PC-3 (cell line): ENCODE measurements around the gene COA1. TPM values are rescaled to one million over a fixed set of nuclear protein-coding genes. Genes with fewer than 3 reads are reported as not detected.

Experiments used
- ATAC-seq: fragments of 200-7000 bp; cut with Tn5 transposase; 2 replicates; pipeline ENCODE4 v1.9.1; 2020; ENCODE audit warnings: mild to moderate bottlenecking, moderate library complexity
- BruUV-seq: library from RNA; stranded (reverse); fragments of 400-500 nt; replicated peaks from 2 replicates; lab custom pipeline; 2021; lab: Mats Ljungman, UMichigan
- CTCF ChIA-PET: fragments of 300-600 bp; sonication (Branson Sonifier 250); formaldehyde crosslinking; loops from one replicate; lab custom pipeline; 2022; ENCODE audit warnings: antibody characterized with exemption; lab: Charles Lee
- POLR2A ChIA-PET: fragments of 300-600 bp; sonication (Branson Sonifier 250); formaldehyde crosslinking; loops from one replicate; lab custom pipeline; 2022; ENCODE audit warnings: antibody characterized with exemption; ENCODE audit not compliant: unreplicated experiment; lab: Charles Lee
- DNase-seq: peaks from one replicate; pipeline ENCODE4 v3.0.0-alpha.2; 2015
- H2AFZ ChIP-seq: fragments of 300-600 bp; sonication (generic); 2 replicates; pipeline ENCODE4 v1.6.0; 2016; ENCODE audit warnings: antibody characterized with exemption, low read length
- H3F3A ChIP-seq: fragments of 300-600 bp; sonication (generic); one replicate; pipeline ENCODE4 v1.6.0; 2017; ENCODE audit warnings: antibody characterized with exemption, low read length, control low read depth, mild to moderate bottlenecking; ENCODE audit not compliant: unreplicated experiment
- H3K27ac ChIP-seq: fragments of 300-600 bp; sonication (generic); 2 replicates; pipeline ENCODE4 v1.5.1; 2016; ENCODE audit warnings: mild to moderate bottlenecking, low read length
- H3K27me3 ChIP-seq: fragments of 300-600 bp; sonication (generic); 2 replicates; pipeline ENCODE4 v1.6.1; 2016; ENCODE audit warnings: low read length, mixed read lengths
- H3K36me3 ChIP-seq: fragments of 300-600 bp; sonication (generic); 2 replicates; pipeline ENCODE4 v1.6.1; 2016; ENCODE audit warnings: low read depth, mixed run types, low read length, mixed read lengths
- H3K4me1 ChIP-seq: fragments of 300-600 bp; sonication (generic); 2 replicates; pipeline ENCODE4 v1.5.1; 2016; ENCODE audit warnings: low read length; ENCODE audit not compliant: insufficient read depth
- H3K4me2 ChIP-seq: fragments of 300-600 bp; sonication (generic); 2 replicates; pipeline ENCODE4 v1.6.0; 2016; ENCODE audit warnings: low read length
- H3K4me3 ChIP-seq: fragments of 300-600 bp; sonication (generic); 2 replicates; pipeline ENCODE4 v1.5.1; 2016; ENCODE audit warnings: mild to moderate bottlenecking, low read length, mixed read lengths
- H3K79me2 ChIP-seq: fragments of 300-600 bp; sonication (generic); 2 replicates; pipeline ENCODE4 v1.6.1; 2017; ENCODE audit warnings: low read length, mixed read lengths
- H3K9ac ChIP-seq: fragments of 300-600 bp; sonication (generic); 2 replicates; pipeline ENCODE4 v1.6.0; 2016; ENCODE audit warnings: mild to moderate bottlenecking, low read length
- H3K9me2 ChIP-seq: fragments of 300-600 bp; sonication (generic); replicated peaks from 2 replicates; pipeline ENCODE4 v1.6.1; 2016; ENCODE audit warnings: mixed run types, low read length, mixed read lengths
- H3K9me3 ChIP-seq: fragments of 300-600 bp; sonication (generic); 2 replicates; pipeline ENCODE4 v1.6.1; 2016; ENCODE audit warnings: low read length, mixed read lengths
- H4K20me1 ChIP-seq: fragments of 300-600 bp; sonication (generic); 2 replicates; pipeline ENCODE4 v1.6.1; 2016; ENCODE audit warnings: low read length, mixed read lengths
- CTCF ChIP-seq: fragments of 300-600 bp; sonication (generic); conservative IDR thresholded peaks from 2 replicates; pipeline ENCODE4 v1.5.1; 2017; ENCODE audit warnings: antibody characterized with exemption, low read depth, mild to moderate bottlenecking, low read length
- EZH2 ChIP-seq: fragments of 300-600 bp; sonication (generic); IDR thresholded peaks from one replicate; pipeline ENCODE4 v1.6.1; 2017; ENCODE audit warnings: antibody characterized with exemption, mild to moderate bottlenecking, low read length; ENCODE audit not compliant: unreplicated experiment
- EZH2phosphoT487 ChIP-seq: fragments of 300-600 bp; sonication (generic); IDR thresholded peaks from 2 replicates; pipeline ENCODE4 v1.6.1; 2018; ENCODE audit warnings: mild to moderate bottlenecking, antibody characterized with exemption, low read length, borderline replicate concordance
- intact Hi-C: fragments of 100-400 bp; cut with micrococcal nuclease; formaldehyde crosslinking; loops from 2 replicates; pipeline ENCODE4 v1.9.0; 2023
- total RNA-seq: library from RNA; depleted of rRNA; stranded (reverse); fragments of >200 nt; gene quantifications from 2 replicates; pipeline ENCODE4 v1.2.3, GENCODE V29; 2014

The COA1 gene
- total RNA-seq, 1 experiment from 2014 or later, result 82.0 TPM

- ChIA-PET CTCF (interaction anchor here (1.2 to 1.4 kb wide), 2 partner anchors 58 to 59 kb away, joined by 4 to 11 read pairs; partner anchors contain the start of gene STK17A), POLR2A (interaction anchor here (1.7 kb wide), 1 partner anchor 58 kb away, joined by 13 read pairs; the partner anchor contains the start of gene STK17A)
- no TSS peak for BruUV-seq
- Histone ChIP-seq H3K27ac (peak overlapping the region; percentile 55), H2AFZ (no peak overlapping the region), H3K9me2 (no peaks in the 10 kb centered on the region), H3K36me3 (peaks cover 60% of the 10 kb centered on the region), H3F3A (peaks cover 9% of the 10 kb centered on the region), H3K79me2 (peaks cover 35% of the 10 kb centered on the region), H3K4me3 (no peak overlapping the region), H3K4me1 (peaks cover 34% of the 10 kb centered on the region), H4K20me1 (no peaks in the 10 kb centered on the region), H3K4me2 (no peak overlapping the region), H3K9me3 (no peaks in the 10 kb centered on the region), H3K9ac (no peak overlapping the region), H3K27me3 (no peaks in the 10 kb centered on the region)
- ATAC-seq, result no peak
- DNase-seq, result no peak
- intact Hi-C loops, result no loop called here
- TF ChIP-seq EZH2 (no peak), CTCF (no peak), EZH2phosphoT487 (no peak)
Measured at GRCh38 chr7:43640679-43641078, 88.6 kb downstream of the COA1 start.

- no peak overlapping the region for H2AFZ ChIP-seq
- peaks cover 61% of the 10 kb centered on the region for H3K36me3 ChIP-seq
- peaks cover 28% of the 10 kb centered on the region for H3K79me2 ChIP-seq
- H3K9ac ChIP-seq, result no peak overlapping the region
- H3F3A ChIP-seq, result peaks cover 9% of the 10 kb centered on the region
- peak overlapping the region; percentile 55 for H3K27ac ChIP-seq
- DNase-seq (peak; percentile 50), ATAC-seq (peak; percentile 41)
- H3K4me2 ChIP-seq, result no peak overlapping the region
- H3K9me3 ChIP-seq, result no peaks in the 10 kb centered on the region
- no peak overlapping the region for H3K4me3 ChIP-seq
- POLR2A ChIA-PET, result interaction anchor here (0.5 to 1.7 kb wide), 3 partner anchors 19 to 314 kb away, joined by 3 to 13 read pairs (median 4); partner anchors contain the start of gene STK17A
- H3K4me1 ChIP-seq, result peaks cover 27% of the 10 kb centered on the region
- H3K9me2 ChIP-seq, result no peaks in the 10 kb centered on the region
- TF ChIP-seq EZH2 (no peak), EZH2phosphoT487 (no peak)
- H4K20me1 ChIP-seq, result no peaks in the 10 kb centered on the region
- H3K27me3 ChIP-seq, result no peaks in the 10 kb centered on the region
- CTCF ChIA-PET, result interaction anchor here (1.2 to 1.4 kb wide), 2 partner anchors 57 to 60 kb away, joined by 4 to 11 read pairs; partner anchors contain the start of gene STK17A
- BruUV-seq, result no TSS peak
- intact Hi-C loops, result no loop called here
Measured at GRCh38 chr7:43639858-43640491, 89.3 kb downstream of the COA1 start.

DNA sequence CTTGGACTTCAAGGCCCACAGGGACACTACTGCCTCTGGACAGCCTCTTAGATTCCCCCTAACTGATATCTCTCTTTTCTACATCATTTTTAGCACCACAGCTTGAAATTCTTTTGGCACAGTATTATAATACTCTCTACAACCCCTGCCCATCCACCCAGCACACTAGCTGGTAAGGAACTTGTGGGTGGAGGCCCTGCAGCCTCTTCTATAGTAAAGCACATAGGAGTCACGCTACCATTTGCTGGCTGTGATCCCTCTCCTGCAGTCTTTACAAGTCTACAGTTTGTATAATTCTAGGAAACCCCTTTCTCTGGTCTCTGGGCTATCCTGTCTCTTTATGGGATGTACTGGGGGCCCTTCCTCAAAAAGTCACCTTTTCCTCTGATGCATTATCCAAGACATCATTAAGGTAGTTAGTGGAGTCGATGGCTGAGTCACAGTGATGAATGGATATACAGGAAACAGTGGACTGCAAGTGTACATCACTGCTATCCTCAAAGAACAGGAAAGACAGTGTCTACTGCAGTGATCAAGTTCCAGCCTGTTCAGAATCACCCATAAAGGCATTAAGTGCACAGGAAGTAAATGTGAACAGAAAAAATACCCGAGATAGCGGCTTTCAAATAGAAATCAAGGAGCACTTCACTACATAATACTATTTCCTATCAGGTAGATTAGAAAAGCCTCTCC lies 92.1 kb downstream of the COA1 start:
- DNase-seq, result peak; percentile 50
- Histone ChIP-seq H3K36me3 (peaks cover 72% of the 10 kb centered on the region), H3K9ac (no peak overlapping the region), H4K20me1 (no peaks in the 10 kb centered on the region), H3K9me2 (no peaks in the 10 kb centered on the region), H2AFZ (no peak overlapping the region), H3F3A (peaks cover 9% of the 10 kb centered on the region), H3K4me1 (peaks cover 27% of the 10 kb centered on the region), H3K27ac (peak overlapping the region; percentile 28), H3K4me3 (no peak overlapping the region), H3K79me2 (peaks cover 18% of the 10 kb centered on the region), H3K9me3 (no peaks in the 10 kb centered on the region), H3K27me3 (no peaks in the 10 kb centered on the region), H3K4me2 (no peak overlapping the region)
- TF ChIP-seq EZH2phosphoT487 (no peak), EZH2 (no peak), CTCF (no peak)
- ATAC-seq, result peak; percentile 79
- POLR2A ChIA-PET, result interaction anchor here (0.6 kb wide), 2 partner anchors 10 to 55 kb away, joined by 4 to 7 read pairs; partner anchors contain the start of gene STK17A
- CTCF ChIA-PET, result interaction anchor here (0.6 to 1.0 kb wide), 2 partner anchors 55 to 60 kb away, joined by 3 to 4 read pairs; no protein-coding TSS in a partner anchor
- intact Hi-C loops, result no loop called here
- BruUV-seq, result no TSS peak
